LNCaP clone FGC (cell line): ENCODE data around the gene CLN5.

ENCODE experiments used
- DNase-seq: peaks from one replicate; pipeline ENCODE4 v3.0.0-alpha.2; 2011; ENCODE audit warnings: low read depth
- H3K4me3 ChIP-seq: 2 replicates; pipeline ENCODE4 v1.5.1; 2011; ENCODE audit warnings: mild to moderate bottlenecking, low read depth, low read length, control low read depth
- TF ChIP-seq, protein P1 (sequence below): IDR thresholded peaks from 2 replicates; pipeline ENCODE4 v1.5.1; 2012; ENCODE audit warnings: mild to moderate bottlenecking; ENCODE audit not compliant: control insufficient read depth, insufficient read depth; ENCODE audit errors: extremely low read depth

CLN5 gene

DNA sequence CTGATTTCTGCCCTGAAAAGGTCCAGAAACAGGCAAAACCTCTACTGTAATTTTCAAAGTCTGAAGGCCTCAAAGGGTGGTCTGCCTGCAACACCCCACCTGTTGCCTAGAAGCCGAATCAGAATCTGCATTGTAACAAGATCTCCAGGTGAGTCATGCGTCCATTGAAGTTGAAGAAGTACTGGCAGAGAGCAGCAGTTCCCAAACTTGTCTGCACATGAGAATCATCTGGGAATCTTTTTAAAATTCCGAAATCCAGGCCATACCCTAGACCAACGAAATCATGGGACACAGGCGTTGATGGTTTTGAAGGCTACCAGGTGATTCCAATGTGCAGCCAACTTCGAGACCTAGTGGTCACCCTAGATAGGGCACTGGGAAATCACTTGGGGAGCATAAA, 16.0 kb upstream of the CLN5 start:
- H3K4me3 ChIP-seq: no peak overlapping the region
- TF ChIP-seq, protein P1, sequence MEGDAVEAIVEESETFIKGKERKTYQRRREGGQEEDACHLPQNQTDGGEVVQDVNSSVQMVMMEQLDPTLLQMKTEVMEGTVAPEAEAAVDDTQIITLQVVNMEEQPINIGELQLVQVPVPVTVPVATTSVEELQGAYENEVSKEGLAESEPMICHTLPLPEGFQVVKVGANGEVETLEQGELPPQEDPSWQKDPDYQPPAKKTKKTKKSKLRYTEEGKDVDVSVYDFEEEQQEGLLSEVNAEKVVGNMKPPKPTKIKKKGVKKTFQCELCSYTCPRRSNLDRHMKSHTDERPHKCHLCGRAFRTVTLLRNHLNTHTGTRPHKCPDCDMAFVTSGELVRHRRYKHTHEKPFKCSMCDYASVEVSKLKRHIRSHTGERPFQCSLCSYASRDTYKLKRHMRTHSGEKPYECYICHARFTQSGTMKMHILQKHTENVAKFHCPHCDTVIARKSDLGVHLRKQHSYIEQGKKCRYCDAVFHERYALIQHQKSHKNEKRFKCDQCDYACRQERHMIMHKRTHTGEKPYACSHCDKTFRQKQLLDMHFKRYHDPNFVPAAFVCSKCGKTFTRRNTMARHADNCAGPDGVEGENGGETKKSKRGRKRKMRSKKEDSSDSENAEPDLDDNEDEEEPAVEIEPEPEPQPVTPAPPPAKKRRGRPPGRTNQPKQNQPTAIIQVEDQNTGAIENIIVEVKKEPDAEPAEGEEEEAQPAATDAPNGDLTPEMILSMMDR: no peak
- DNase-seq: no peak

DNA sequence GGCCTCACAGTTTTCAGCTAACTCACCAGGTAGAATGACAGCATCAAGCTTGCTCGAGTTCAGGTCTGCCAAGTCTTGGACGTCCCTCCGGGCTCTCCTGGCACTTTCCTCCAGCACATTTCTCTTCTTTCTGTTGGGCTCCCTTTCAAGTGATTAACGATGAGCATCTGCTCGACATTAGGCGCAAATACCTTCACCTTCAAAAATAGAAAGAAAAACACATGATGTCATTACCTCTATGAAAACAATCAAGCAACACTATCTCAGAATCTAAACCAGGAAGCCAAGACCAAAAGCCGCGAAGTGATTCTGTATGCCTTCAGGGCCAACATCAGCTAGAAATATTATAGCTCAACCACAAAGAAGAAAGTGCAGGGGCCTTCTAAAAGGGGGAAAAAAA, 15.4 kb upstream of the CLN5 start:
- no peak overlapping the region for H3K4me3 ChIP-seq
- no peak for DNase-seq
- TF ChIP-seq, protein P1: no peak

DNA sequence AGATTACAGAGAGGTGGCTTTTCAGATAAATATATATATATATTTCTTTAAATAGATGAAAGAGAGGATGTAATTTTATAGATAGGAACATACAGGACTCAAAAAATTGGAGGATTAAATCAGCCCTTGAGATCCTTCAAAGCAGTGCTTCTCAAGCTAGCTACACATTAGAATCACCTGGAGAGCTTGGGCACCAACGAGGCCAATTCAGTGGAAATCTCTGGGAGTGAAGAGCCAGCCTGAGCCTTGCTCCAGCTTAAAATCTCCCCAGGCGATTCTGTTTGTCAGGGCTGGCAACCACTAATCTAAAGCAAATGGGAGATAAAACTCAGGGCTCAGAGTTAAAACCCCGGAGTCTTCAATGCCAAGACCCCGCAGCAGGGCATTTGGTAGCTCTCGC, 15.0 kb upstream of the CLN5 start:
- no peak overlapping the region for H3K4me3 ChIP-seq
- DNase-seq: no peak
- TF ChIP-seq, protein P1: no peak

DNA sequence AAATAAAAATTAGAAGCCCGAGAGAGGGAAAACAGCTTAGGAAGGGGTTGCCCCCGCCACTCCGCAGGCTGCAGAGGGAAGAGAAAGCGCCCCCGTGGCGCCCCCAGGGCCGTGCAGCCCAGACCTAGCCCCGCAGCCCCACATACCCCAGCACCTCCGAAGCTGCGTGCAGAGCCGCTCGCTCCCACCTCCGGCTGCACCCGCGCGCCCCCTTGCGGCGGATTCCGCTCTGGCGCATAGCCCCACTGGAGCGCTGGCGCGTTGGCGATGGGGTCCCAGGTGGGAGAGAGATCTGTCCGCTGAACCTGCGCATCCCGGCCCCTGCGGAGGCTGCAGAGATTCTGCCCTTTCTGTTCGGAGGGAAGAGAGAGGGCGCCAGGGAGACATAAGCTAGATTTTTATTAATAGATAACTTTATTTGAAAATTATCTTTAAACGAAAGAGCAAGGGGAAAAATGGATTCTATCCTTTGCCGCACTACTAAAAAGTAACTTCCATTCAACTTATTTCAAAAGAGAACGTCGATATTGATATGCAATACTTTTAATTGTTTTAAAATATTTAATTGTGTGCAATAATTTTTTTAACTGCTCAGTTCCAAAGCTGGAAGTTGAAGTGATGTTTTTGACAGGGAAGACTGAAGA, 11.7 kb upstream of the CLN5 start:
- TF ChIP-seq, protein P1: peak; percentile 92
- H3K4me3 ChIP-seq: peak overlapping the region; percentile 26
- DNase-seq: no peak

DNA sequence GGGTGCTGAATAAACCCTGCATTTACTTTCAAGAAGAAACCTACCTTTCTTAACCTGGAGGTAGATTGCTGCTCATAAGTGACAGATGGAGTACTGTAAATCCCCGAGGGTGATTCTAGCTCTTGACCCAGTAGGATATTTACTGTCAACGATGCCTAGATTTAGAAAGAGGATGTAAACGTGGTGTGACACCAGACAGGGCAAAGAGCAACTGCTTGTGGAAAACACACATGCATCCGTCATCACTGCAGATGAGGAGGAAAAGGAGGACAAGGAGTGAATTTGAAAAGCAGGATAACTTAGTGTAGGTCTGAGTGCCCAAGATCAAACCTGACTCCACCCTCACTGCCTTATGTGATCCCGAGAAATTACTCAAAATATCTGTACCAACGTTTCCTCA, 9.8 kb upstream of the CLN5 start:
- TF ChIP-seq, protein P1: no peak
- no peak for DNase-seq

DNA sequence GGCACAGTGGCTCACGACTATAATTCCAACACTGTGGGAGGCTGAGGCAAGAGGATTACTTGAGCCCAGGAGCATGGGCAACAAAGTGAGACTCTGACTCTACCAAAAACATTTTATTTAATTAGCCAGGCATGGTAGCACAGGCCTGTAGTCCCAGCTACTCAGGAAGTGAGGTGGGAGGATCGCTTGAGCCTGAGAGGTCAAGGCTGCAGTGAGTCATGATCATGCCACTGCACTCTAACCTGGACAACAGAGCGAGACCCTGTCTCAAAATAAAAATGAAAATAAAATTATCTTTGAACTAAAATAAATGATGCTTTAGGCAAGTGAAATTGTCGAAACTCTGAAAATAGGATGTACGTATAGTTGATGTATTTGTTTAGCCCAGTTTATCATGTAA, 8.2 kb upstream of the CLN5 start:
- TF ChIP-seq, protein P1: no peak
- DNase-seq: no peak

More for the DNA sequence above, 9.8 kb upstream of the CLN5 start:
- H3K4me3 ChIP-seq: no peak overlapping the region

DNA sequence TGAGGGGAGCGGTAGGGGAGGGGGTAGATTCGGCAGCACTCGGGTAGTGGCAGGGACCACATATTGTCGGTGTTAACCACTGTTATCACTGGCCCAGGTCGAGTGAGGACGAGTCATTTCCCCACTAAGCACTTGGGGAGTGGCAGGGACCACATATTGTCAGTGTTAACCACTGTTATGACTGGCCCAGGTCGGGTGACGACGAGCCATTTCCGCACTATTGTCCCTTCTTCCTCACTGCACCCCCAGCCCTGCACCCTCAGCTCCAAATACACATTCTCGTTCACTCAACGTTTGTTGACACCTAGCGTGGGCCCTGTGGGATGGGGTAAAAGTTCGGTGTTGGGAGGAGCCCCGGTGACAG, 467 bp upstream of the CLN5 start:
- DNase-seq: no peak

More for the DNA sequence above, 8.2 kb upstream of the CLN5 start:
- H3K4me3 ChIP-seq: no peak overlapping the region

More for the DNA sequence above, 467 bp upstream of the CLN5 start:
- peak overlapping the region; percentile 68 for H3K4me3 ChIP-seq
- TF ChIP-seq, protein P1: no peak
